HG02623 (cell line): ENCODE data around the gene THTPA.
"Not testable (repeated sequence)": the region's sequence is repeated elsewhere in the genome, so short reads cannot be mapped to it uniquely, and the experiment has no call there.

Experiments used
- ATAC-seq: cut with Tn5 transposase; IDR thresholded peaks from one replicate; pipeline ENCODE4 v1.9.1; 2021; ENCODE audit warnings: moderate library complexity; ENCODE audit not compliant: unreplicated experiment

THTPA gene

GRCh38 chr14:23582906-23583760 lies 27.1 kb downstream of the THTPA start:
- no peak for ATAC-seq

GRCh38 chr14:23583761-23584526 lies 27.9 kb downstream of the THTPA start:
- ATAC-seq, result not testable (repeated sequence)

GRCh38 chr14:23584527-23585203 lies 28.6 kb downstream of the THTPA start:
- ATAC-seq, result not testable (repeated sequence)

- ATAC-seq, result peak; percentile 91
Measured at GRCh38 chr14:23588884-23589598, 33.0 kb downstream of the THTPA start.

- ATAC-seq, result no peak
Measured at GRCh38 chr14:23589606-23590005, 33.5 kb downstream of the THTPA start.

- no peak for ATAC-seq
Measured at GRCh38 chr14:23590198-23590597, 34.1 kb downstream of the THTPA start.

GRCh38 chr14:23594191-23594590 lies 38.1 kb downstream of the THTPA start:
- ATAC-seq, result not testable (repeated sequence)

- ATAC-seq, result no peak
Measured at GRCh38 chr14:23600322-23600707, 44.2 kb downstream of the THTPA start.

- ATAC-seq, result no peak
Measured at GRCh38 chr14:23600806-23601205, 44.7 kb downstream of the THTPA start.

- ATAC-seq, result no peak
Measured at GRCh38 chr14:23601424-23601823, 45.4 kb downstream of the THTPA start.

GRCh38 chr14:23601845-23602180 lies 45.7 kb downstream of the THTPA start:
- ATAC-seq, result no peak

- no peak for ATAC-seq
Measured at GRCh38 chr14:23602181-23603095, 46.4 kb downstream of the THTPA start.

GRCh38 chr14:23603103-23603502 lies 47.0 kb downstream of the THTPA start:
- no peak for ATAC-seq

GRCh38 chr14:23604148-23604547 lies 48.1 kb downstream of the THTPA start:
- no peak for ATAC-seq

- ATAC-seq, result no peak
Measured at GRCh38 chr14:23604675-23605170, 48.7 kb downstream of the THTPA start.

GRCh38 chr14:23605931-23606585 lies 50.0 kb downstream of the THTPA start:
- ATAC-seq, result peak; percentile 77

- ATAC-seq, result no peak
Measured at GRCh38 chr14:23608454-23608853, 52.4 kb downstream of the THTPA start.

- ATAC-seq, result no peak
Measured at GRCh38 chr14:23609001-23609400, 52.9 kb downstream of the THTPA start.

GRCh38 chr14:23609411-23610089 lies 53.5 kb downstream of the THTPA start:
- not testable (repeated sequence) for ATAC-seq
